ENCODE measurements around the gene TIPARP.

TIPARP gene

DNA sequence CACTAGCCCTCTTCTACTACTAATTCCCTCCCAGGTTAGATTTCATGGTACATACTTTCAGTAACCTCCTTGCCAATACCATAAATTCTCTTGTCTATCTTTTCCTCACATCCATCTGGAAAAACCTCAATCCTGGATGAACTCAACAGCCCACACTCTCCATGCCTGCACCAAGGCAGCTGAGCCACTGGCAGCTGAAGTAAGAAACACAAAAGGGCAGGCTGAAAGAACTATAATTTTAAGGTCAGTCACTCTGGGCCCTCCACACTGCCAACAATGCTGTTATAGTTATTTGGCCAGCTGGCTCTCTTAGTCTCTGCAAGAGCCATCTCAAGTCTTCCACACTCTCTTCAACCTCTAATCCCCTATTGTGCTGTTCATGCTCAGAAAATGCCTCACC is 15.1 kb upstream of the TIPARP start:
- H3K36me3 Mint-ChIP-seq (ENCODE audit: low read depth), result no peaks in the 10 kb centered on the region
- H3K27ac Mint-ChIP-seq, result no peak overlapping the region
- H3K4me1 Mint-ChIP-seq (ENCODE audit: low read depth), result peaks cover 11% of the 10 kb centered on the region
- H3K9me3 Mint-ChIP-seq, result no peaks in the 10 kb centered on the region
- H3K27me3 Mint-ChIP-seq, result no peaks in the 10 kb centered on the region
- no peak overlapping the region for H3K4me3 Mint-ChIP-seq
- no peak for DNase-seq

DNA sequence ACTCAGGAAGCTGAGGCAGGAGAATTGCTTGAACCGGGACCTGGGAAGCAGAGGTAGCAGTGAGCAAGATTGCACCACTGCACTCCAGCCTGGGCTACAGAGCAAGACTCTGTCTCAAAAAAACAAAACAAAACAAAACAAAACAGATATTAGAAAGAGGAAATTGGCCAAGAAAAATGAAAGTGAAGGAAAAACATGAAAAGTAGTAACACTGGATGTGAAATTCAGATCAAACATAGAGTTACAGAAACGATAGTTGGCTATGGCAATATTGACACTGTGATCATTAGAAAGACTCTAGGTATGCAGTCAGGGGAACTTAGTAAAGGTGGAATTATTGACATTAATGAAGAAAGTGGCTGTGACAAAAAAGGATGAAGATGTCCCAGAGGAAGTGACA is 13.2 kb upstream of the TIPARP start:
- Mint-ChIP-seq H3K27me3 (no peaks in the 10 kb centered on the region), H3K4me3 (no peak overlapping the region), H3K27ac (no peak overlapping the region), H3K36me3 (ENCODE audit: low read depth) (no peaks in the 10 kb centered on the region), H3K9me3 (no peaks in the 10 kb centered on the region), H3K4me1 (ENCODE audit: low read depth) (peaks cover 29% of the 10 kb centered on the region)
- DNase-seq, result no peak

DNA sequence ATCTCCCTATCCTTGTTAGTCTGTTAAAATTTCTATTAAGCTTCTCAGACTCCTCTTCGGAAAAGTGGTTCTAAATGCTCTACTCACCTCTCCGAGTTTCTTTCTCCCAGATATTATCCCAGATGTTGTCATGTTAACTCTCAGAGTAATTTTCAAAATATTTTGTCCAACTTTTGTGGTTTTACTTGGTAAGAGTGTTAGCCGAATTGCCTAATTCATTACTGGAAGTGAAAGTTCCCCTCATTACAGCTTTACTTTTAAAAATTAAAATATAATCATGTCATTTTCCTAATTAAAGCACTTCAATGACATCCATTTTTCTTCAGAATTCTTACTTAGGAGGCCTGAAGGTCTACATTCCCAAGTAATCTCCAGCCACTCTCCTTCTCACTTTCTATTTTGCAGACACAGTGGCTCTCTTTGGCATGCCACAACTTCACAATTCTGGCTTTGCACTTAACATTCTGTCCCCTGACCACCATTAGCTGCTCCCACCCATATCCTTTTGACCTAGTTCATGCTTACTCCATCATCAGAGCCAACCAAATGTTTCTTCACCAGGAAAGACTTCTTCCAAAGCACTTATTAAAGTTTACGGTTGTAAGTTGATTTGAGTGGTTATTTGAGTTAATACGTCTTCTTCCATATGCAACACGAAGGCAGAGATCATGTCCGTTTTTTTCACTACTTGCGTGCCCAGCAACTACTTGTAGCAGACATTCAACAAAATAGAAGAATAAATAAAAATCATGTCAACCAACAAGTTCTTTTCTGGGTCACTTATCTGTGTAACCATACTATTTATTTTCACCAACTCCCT is 10.2 kb upstream of the TIPARP start:
- DNase-seq, result no peak
- Mint-ChIP-seq H3K27ac (peak overlapping the region; percentile 50), H3K4me3 (no peak overlapping the region), H3K27me3 (no peaks in the 10 kb centered on the region), H3K9me3 (no peaks in the 10 kb centered on the region), H3K4me1 (ENCODE audit: low read depth) (peaks cover 45% of the 10 kb centered on the region), H3K36me3 (ENCODE audit: low read depth) (no peaks in the 10 kb centered on the region)

DNA sequence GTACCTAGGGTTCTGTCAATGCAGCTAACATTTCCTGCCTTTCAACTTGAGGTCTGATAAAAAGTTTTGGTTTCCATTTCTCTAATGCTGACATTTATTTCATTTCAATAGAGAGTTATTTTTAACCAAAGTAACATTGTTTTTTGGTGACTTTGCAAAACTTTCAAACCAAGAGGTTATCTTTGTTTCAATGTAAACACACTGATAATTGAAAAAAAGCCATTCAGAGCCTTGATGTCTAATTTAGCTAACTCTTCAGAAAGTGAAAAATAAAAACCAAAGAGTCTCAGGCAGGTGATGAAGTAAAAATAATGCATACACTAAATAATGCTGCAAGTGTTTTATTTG is 9.6 kb upstream of the TIPARP start:
- no peak for DNase-seq
- Mint-ChIP-seq H3K27ac (peak overlapping the region; percentile 50), H3K4me1 (ENCODE audit: low read depth) (peaks cover 45% of the 10 kb centered on the region), H3K4me3 (no peak overlapping the region), H3K36me3 (ENCODE audit: low read depth) (no peaks in the 10 kb centered on the region), H3K9me3 (no peaks in the 10 kb centered on the region), H3K27me3 (no peaks in the 10 kb centered on the region)

DNA sequence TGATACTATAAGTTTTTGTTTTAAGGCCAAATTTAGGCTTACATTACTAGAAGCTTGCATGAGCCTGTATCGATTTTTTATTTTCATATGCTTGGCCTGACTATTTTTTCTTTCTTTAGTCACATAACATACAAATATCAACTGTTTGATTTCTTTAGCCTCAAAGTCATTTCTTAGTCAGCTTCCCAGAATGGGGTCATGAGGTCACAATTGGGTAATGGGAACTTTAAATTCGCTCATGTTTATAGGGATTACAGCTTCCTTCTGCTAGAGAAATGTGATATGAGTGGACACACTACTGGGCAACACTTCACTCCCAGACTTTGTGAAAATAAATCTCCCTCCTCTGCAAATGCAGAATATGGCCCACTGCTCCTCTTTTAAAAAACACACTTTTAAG is 9.1 kb upstream of the TIPARP start:
- Mint-ChIP-seq H3K9me3 (no peaks in the 10 kb centered on the region), H3K36me3 (ENCODE audit: low read depth) (no peaks in the 10 kb centered on the region), H3K27me3 (no peaks in the 10 kb centered on the region), H3K4me1 (ENCODE audit: low read depth) (peaks cover 50% of the 10 kb centered on the region), H3K27ac (no peak overlapping the region), H3K4me3 (no peak overlapping the region)
- DNase-seq, result no peak

DNA sequence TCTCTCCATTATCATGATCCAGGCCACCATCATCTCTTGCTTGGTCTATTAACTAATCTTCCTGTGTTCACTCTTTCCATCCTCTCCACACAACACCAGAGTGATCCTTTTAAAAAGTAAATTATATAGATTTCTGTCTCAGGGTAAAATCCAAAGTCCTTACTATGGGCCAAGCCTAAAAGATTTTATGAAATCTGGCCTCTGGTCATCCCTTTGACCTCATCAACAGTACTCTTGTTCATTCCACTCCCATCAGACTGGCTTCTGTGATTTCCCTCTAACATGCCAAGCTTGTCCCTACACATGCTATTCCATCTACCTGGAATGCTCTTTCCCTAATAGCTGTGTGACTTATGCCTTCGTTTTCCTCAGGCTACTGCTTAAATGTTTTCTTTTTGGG is 8.3 kb upstream of the TIPARP start:
- Mint-ChIP-seq H3K27ac (no peak overlapping the region), H3K4me1 (ENCODE audit: low read depth) (peaks cover 50% of the 10 kb centered on the region), H3K9me3 (no peaks in the 10 kb centered on the region), H3K36me3 (ENCODE audit: low read depth) (no peaks in the 10 kb centered on the region), H3K27me3 (no peaks in the 10 kb centered on the region), H3K4me3 (no peak overlapping the region)
- no peak for DNase-seq

DNA sequence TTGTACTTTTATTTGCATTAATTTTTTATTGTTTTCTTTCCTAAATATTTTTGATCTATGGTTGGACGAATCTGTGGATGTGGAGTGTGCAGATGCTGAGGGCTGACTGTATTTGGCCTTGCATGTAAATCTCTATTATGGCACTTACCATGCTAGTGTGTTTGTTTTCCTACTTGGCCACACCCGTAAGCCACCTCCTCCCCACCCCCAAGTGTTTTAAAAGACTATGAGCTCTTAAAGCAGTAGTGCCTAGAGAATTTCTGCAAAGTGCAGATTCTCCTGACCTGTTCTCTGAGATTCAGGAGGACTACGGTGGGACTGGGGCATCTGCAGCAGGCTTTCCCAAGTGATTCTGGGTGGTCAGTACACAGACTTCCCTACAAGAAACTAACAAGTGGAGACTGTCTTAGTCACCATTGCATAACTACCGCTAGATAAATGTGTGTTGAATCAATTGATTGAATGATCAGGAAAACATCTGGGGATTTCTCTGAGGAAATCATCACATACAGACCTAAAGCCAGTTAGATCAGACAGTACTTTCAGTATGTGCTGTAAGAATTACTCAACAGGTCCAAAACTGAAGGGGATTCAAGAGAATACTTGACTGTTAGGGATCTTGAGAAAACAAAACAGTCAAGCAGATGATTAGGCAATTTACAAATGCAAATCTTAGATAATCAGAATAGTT is 6.2 kb upstream of the TIPARP start:
- H3K9me3 Mint-ChIP-seq, result no peaks in the 10 kb centered on the region
- peaks cover 51% of the 10 kb centered on the region for H3K4me1 Mint-ChIP-seq (ENCODE audit: low read depth)
- DNase-seq, result no peak
- H3K4me3 Mint-ChIP-seq, result no peak overlapping the region
- no peaks in the 10 kb centered on the region for H3K27me3 Mint-ChIP-seq
- H3K36me3 Mint-ChIP-seq (ENCODE audit: low read depth), result no peaks in the 10 kb centered on the region
- H3K27ac Mint-ChIP-seq, result peak overlapping the region; percentile 48

DNA sequence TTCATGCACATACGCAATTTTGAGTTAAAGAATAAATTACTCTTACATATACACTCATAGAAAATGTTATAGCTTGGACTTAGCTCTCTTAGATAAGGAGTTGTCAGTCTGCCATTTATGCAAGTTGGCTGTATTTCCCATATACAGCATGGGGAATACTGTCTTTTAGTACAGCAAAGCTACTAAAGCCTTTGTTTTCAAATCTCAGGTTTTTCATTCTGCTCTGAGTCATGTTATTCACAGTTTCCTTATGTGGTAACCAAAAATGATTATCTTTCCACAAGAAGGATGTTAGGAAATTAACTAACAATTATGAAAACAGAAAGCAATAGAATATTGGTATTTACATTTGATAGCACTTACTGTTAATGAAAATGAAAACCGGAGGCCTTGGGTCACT is 4.3 kb upstream of the TIPARP start:
- DNase-seq, result no peak
- Mint-ChIP-seq H3K4me1 (ENCODE audit: low read depth) (peaks cover 45% of the 10 kb centered on the region), H3K9me3 (no peaks in the 10 kb centered on the region), H3K27ac (no peak overlapping the region), H3K36me3 (ENCODE audit: low read depth) (peaks cover 4% of the 10 kb centered on the region), H3K4me3 (no peak overlapping the region), H3K27me3 (no peaks in the 10 kb centered on the region)

DNA sequence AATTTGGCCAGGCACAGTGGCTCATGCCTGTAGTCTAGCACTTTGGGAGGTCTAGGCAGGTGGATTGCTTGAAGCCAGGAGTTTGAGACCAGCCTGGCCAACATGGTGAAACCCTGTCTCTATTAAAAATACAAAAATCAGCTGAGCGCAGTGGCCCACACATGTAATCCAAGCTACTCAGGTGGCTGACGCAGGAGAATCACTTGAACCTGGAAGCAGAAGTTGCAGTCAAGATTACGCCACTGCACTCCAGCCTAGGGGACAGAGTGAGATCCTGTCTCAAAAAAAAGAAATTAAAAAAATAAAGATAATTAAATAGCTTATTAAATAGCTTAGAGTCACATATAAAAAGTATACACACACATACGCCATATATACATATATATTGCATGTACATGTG is 3.7 kb upstream of the TIPARP start:
- Mint-ChIP-seq H3K27ac (no peak overlapping the region), H3K36me3 (ENCODE audit: low read depth) (peaks cover 7% of the 10 kb centered on the region), H3K9me3 (no peaks in the 10 kb centered on the region), H3K27me3 (no peaks in the 10 kb centered on the region), H3K4me1 (ENCODE audit: low read depth) (peaks cover 40% of the 10 kb centered on the region), H3K4me3 (no peak overlapping the region)
- DNase-seq, result no peak

DNA sequence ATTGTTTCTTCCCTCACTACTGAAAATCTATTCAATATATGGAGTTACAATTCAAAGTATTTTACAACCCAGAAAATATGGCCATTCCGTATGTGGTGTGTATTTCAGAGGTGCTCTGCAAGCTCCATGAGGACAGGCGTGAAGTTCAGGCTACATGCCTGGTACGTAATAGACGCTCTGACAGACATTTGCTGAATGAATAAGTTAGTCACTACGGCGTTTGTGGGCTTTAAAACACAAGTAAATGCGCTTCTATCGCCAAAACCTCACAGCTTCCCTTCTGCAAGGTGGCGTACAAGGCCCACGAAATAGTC is 701 bp upstream of the TIPARP start:
- Mint-ChIP-seq H3K4me3 (peak overlapping the region; percentile 92), H3K27ac (peak overlapping the region; percentile 98), H3K36me3 (ENCODE audit: low read depth) (peaks cover 31% of the 10 kb centered on the region), H3K9me3 (no peaks in the 10 kb centered on the region), H3K4me1 (ENCODE audit: low read depth) (peaks cover 52% of the 10 kb centered on the region), H3K27me3 (no peaks in the 10 kb centered on the region)
- no peak for DNase-seq

DNA sequence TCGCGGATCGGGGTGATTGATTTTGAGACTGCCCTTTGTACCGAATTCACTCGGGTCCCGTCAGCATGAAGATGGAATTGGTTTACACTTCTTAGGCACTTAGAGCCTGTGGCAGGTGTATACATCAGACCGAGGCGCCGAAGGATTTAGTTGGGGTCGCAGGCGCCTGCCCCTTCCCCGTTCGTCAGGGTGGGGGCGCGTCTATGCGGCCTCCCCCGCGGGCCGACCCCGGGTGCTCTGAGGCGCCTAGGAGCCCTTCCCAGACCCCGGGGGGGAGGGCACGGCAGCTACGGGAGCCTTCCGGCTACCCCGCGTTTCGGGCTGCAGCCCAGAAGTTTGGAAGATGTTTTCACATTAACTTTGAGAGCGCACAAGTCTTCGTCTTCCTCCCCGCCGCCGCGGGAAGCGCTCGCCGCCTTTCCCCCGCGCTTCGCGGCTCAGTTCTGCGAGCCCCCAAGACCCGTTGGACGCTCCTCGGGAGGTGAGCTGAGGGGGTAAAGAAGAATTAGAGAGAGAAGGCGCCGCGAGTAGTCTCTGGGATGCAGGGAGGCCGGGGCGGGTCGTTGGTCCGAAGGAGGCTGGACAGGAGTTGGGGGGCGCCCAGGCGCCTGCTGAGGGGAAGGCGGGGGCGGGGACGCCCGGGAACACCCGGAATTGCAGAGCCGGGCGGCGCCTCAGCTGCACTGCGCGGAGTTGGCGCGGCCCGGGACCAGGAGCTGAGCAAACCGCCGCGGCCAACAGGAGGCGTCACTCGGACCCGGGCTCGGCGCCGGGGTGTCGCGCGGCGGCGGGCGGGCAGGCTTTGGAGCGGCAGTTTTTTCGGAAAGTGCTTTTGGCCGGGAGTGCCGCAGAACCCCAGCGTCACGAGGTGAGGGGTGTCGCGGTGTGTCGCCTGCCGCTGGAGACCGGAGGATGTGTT is 780 bp downstream of the TIPARP start:
- peak overlapping the region; percentile 98 for H3K27ac Mint-ChIP-seq
- H3K9me3 Mint-ChIP-seq, result no peaks in the 10 kb centered on the region
- no peaks in the 10 kb centered on the region for H3K27me3 Mint-ChIP-seq
- peak overlapping the region; percentile 92 for H3K4me3 Mint-ChIP-seq
- H3K36me3 Mint-ChIP-seq (ENCODE audit: low read depth), result peaks cover 44% of the 10 kb centered on the region
- peak; percentile 73 for DNase-seq
- H3K4me1 Mint-ChIP-seq (ENCODE audit: low read depth), result peaks cover 55% of the 10 kb centered on the region

DNA sequence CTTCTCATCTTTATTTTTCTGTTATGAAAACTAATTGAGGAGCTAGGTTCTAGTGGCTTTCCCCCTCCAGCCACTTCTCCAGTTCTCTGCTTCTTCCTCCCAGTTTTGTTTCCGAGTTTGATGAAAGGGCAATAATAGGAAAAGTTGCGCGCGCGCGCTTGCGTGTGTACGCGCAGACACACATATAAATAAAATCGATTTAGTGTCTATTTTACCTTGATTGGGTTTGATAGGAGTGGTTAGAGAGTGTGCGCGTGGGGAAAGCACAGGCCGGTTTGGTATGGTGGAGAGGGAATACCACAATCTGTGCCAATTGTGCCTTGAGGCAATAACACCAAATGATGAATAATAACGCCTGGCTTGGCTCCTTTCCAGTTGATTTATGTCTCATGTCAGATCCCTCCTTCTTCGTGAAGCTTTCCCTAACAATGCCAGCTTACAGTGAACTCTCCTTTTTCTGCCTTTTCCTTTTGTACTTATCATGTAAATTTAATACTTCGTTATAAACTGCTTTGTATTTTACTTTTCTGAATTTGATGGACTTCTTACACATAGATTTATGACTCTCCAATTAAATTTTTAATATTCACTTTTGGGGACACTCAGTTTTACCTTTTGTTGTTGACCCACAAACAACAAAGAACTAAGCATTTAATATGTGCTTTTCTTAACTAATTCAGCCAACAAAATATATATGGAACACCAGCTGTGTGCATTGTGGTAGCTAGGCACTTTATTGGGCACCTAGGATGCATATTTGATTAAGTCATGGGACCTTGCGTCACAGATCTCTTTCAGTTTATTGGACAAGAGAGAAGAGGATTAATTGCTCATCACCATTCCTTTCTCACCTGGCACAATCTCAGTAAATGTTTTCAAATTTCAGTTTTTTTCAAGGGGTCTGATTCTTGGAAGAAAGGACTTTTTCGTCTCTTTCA is 1.7 kb downstream of the TIPARP start:
- DNase-seq, result no peak
- Mint-ChIP-seq H3K27me3 (no peaks in the 10 kb centered on the region), H3K4me1 (ENCODE audit: low read depth) (peaks cover 62% of the 10 kb centered on the region), H3K9me3 (no peaks in the 10 kb centered on the region), H3K36me3 (ENCODE audit: low read depth) (peaks cover 53% of the 10 kb centered on the region), H3K4me3 (peak overlapping the region; percentile 92), H3K27ac (peak overlapping the region; percentile 88)

DNA sequence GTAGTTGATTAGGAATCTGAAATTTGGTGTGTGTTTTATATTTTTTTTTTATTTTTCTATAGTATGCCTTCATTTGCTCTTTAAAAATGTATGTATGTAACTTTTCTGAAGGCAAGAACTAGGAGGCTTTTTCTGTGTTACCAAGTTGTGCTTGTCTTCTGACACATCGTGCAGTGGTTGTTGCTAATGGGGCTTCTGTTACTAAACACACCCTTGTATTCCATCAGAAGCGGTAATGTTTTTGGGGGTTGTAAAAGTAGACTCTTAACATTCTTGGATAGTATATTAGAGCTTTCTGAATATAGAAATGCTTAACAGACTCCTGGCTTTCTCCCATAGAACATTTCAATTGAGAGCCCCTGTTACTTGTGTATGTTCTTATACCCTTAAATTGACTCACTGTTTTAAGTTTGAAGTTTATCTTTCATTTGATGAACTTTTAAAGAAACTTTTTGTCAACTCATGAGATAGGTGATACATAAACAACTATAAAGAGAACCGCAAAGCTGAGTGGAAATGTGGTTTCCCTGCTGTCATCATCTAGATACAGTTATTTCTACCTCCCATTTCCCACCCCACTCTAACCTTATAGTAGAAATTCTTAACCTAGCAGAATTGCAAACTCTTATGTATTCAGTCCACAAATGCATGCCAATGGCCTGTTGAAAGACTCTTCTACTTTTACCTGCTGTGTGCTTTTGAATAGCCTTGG is 2.5 kb downstream of the TIPARP start:
- H3K4me3 Mint-ChIP-seq, result peak overlapping the region; percentile 92
- H3K27me3 Mint-ChIP-seq, result no peaks in the 10 kb centered on the region
- peak overlapping the region; percentile 79 for H3K27ac Mint-ChIP-seq
- H3K4me1 Mint-ChIP-seq (ENCODE audit: low read depth), result peaks cover 69% of the 10 kb centered on the region
- peaks cover 62% of the 10 kb centered on the region for H3K36me3 Mint-ChIP-seq (ENCODE audit: low read depth)
- no peaks in the 10 kb centered on the region for H3K9me3 Mint-ChIP-seq
- DNase-seq, result no peak
